ENCODE data around the gene ZNF787.

Gene ZNF787

GRCh38 chr19:56085571-56086275 is 35.4 kb downstream of the ZNF787 start:
- no peak for DNase-seq

- DNase-seq = no peak
Observed at GRCh38 chr19:56084835-56085536, 36.1 kb downstream of the ZNF787 start.

- DNase-seq = no peak
Observed at GRCh38 chr19:56083668-56084067, 37.4 kb downstream of the ZNF787 start.

DNA sequence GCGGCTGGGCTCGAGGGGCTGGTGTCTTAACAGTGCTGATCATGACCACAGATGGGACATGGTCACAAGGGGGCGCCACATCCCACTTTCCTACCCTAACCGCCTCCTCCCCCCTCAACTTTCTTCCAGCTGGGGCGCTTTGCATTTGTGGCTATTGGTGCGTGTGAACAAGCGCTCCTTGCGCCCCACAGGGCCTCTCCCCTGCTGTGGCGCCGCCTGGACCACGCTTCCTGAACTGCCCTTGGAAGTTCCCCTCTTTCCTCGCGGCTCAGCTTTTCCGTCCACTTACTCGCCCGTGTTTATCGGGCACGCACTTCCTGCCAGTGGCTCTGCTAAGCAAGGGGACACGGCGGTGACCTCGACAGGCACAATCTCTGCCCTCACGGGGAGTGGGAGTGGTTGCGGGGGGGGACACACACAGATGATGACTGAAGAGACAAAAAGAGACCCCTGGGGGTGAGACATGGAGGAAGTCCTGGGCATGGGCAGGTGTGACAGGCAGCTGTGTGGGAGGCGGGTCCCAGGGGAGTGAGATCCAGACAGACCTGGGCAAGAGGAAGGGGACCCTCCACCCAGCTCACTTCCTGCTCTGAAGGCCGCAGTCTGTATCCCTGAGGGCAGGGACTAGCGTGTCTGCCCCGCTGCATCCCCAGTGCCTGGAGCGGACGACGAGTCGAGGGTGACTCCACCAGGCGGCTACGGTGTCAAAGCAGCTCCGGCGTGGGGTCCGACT is 40.3 kb downstream of the ZNF787 start:
- peak; percentile 80 for DNase-seq

DNA sequence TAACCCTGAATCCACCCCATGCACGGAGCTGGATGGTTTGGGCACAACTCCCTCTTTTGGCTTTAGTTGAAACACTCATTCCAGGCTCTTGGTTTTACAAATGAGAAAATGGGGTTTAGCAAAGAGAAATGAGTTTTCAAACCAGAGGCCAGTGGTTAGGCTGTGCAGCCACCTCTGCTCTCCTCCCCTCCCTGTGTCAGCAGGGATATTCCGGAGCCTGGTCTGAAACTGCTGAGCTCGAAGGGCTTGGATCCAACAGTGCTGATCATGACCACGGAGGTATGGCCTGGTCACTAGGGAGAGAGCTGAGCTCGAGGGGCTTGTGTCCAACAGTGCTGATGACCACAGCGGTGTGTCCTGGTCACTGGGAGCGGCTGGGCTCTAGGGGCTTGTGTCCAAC is 41.5 kb downstream of the ZNF787 start:
- DNase-seq = no peak

DNA sequence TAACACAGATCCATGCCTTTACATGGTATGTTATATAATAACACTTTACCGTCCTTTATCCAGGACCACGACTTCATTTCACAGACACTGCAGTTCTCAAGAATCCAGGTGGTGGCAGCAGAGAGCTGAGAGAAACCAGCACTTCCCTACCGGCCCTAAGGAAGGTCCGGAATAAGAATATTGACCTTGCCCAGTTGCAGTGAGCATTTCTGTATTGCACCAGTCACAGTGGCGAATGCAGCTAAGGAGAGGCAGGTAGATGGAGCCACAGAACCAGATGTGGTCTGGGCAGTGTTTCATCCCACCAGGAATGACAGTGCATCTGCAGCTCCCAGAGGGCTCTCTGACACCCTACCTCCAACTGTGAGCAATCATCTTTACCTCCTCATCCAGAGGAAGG is 44.6 kb downstream of the ZNF787 start:
- DNase-seq = peak; percentile 61

- no peak for DNase-seq
Observed at GRCh38 chr19:56071151-56071550, 49.9 kb downstream of the ZNF787 start.

GRCh38 chr19:56069642-56070041 is 51.5 kb downstream of the ZNF787 start:
- no peak for DNase-seq

GRCh38 chr19:56066152-56067023 is 54.7 kb downstream of the ZNF787 start:
- DNase-seq = peak; percentile 64

- DNase-seq = no peak
Observed at GRCh38 chr19:56053596-56053995, 67.5 kb downstream of the ZNF787 start.
